ENCODE measurements around the gene DDIAS.
"Not testable (repeated sequence)": the region's sequence is repeated elsewhere in the genome, so short reads cannot be mapped to it uniquely, and the experiment has no call there.

DDIAS gene

GRCh38 chr11:82901165-82901921 is at the start of gene DDIAS:
Gene DDIAS (plus strand): TSS chr11:82901736. CDS start chr11:82914739, 13,003 bp downstream.
- H3K27ac Mint-ChIP-seq, result peak within 1 kb of the TSS; percentile 100
- H3K4me3 Mint-ChIP-seq, result peak within 1 kb of the TSS; percentile 100
- H3K9me3 Mint-ChIP-seq (ENCODE audit: low read depth), result no peaks in the 10 kb centered on the region
- H3K36me3 Mint-ChIP-seq, result peaks cover 2% of the 10 kb centered on the region
- peaks cover 56% of the 10 kb centered on the region for H3K4me1 Mint-ChIP-seq (ENCODE audit: low read depth)
- no peaks in the 10 kb centered on the region for H3K27me3 Mint-ChIP-seq

GRCh38 chr11:82854242-82854641 is 47.3 kb upstream of the DDIAS start:
- H3K9me3 Mint-ChIP-seq (ENCODE audit: low read depth), result no peaks in the 10 kb centered on the region
- H3K27me3 Mint-ChIP-seq, result no peaks in the 10 kb centered on the region
- peaks cover 3% of the 10 kb centered on the region for H3K4me1 Mint-ChIP-seq (ENCODE audit: low read depth)
- no peak overlapping the region for H3K4me3 Mint-ChIP-seq
- no peak overlapping the region for H3K27ac Mint-ChIP-seq
- peaks cover 9% of the 10 kb centered on the region for H3K36me3 Mint-ChIP-seq

- not testable (repeated sequence) for H3K27ac Mint-ChIP-seq; H3K27me3 Mint-ChIP-seq; H3K36me3 Mint-ChIP-seq; H3K4me3 Mint-ChIP-seq; H3K9me3 Mint-ChIP-seq (ENCODE audit: low read depth); H3K4me1 Mint-ChIP-seq (ENCODE audit: low read depth)
Measured at GRCh38 chr11:82854916-82855315, 46.6 kb upstream of the DDIAS start.

- H3K27ac Mint-ChIP-seq, result no peak overlapping the region
- H3K9me3 Mint-ChIP-seq (ENCODE audit: low read depth), result no peaks in the 10 kb centered on the region
- H3K36me3 Mint-ChIP-seq, result peaks cover 7% of the 10 kb centered on the region
- no peak overlapping the region for H3K4me3 Mint-ChIP-seq
- no peaks in the 10 kb centered on the region for H3K27me3 Mint-ChIP-seq
- peaks cover 3% of the 10 kb centered on the region for H3K4me1 Mint-ChIP-seq (ENCODE audit: low read depth)
Measured at GRCh38 chr11:82855616-82856015, 45.9 kb upstream of the DDIAS start.

GRCh38 chr11:82857145-82857544 is 44.4 kb upstream of the DDIAS start:
- no peaks in the 10 kb centered on the region for H3K9me3 Mint-ChIP-seq (ENCODE audit: low read depth)
- H3K4me3 Mint-ChIP-seq, result no peak overlapping the region
- H3K4me1 Mint-ChIP-seq (ENCODE audit: low read depth), result peaks cover 3% of the 10 kb centered on the region
- no peaks in the 10 kb centered on the region for H3K27me3 Mint-ChIP-seq
- H3K27ac Mint-ChIP-seq, result no peak overlapping the region
- peaks cover 7% of the 10 kb centered on the region for H3K36me3 Mint-ChIP-seq

GRCh38 chr11:82858133-82858532 is 43.4 kb upstream of the DDIAS start:
- peaks cover 7% of the 10 kb centered on the region for H3K36me3 Mint-ChIP-seq
- no peaks in the 10 kb centered on the region for H3K27me3 Mint-ChIP-seq
- no peaks in the 10 kb centered on the region for H3K9me3 Mint-ChIP-seq (ENCODE audit: low read depth)
- no peak overlapping the region for H3K4me3 Mint-ChIP-seq
- H3K27ac Mint-ChIP-seq, result no peak overlapping the region
- H3K4me1 Mint-ChIP-seq (ENCODE audit: low read depth), result peaks cover 3% of the 10 kb centered on the region

GRCh38 chr11:82858556-82859091 is 42.9 kb upstream of the DDIAS start:
- peaks cover 3% of the 10 kb centered on the region for H3K4me1 Mint-ChIP-seq (ENCODE audit: low read depth)
- H3K27me3 Mint-ChIP-seq, result no peaks in the 10 kb centered on the region
- no peak overlapping the region for H3K27ac Mint-ChIP-seq
- peaks cover 7% of the 10 kb centered on the region for H3K36me3 Mint-ChIP-seq
- no peaks in the 10 kb centered on the region for H3K9me3 Mint-ChIP-seq (ENCODE audit: low read depth)
- no peak overlapping the region for H3K4me3 Mint-ChIP-seq

GRCh38 chr11:82859750-82860149 is 41.8 kb upstream of the DDIAS start:
- H3K4me3 Mint-ChIP-seq, result no peak overlapping the region

GRCh38 chr11:82862379-82862778 is 39.2 kb upstream of the DDIAS start:
- peaks cover 3% of the 10 kb centered on the region for H3K36me3 Mint-ChIP-seq
- H3K27ac Mint-ChIP-seq, result no peak overlapping the region
- H3K27me3 Mint-ChIP-seq, result no peaks in the 10 kb centered on the region
- peaks cover 3% of the 10 kb centered on the region for H3K4me1 Mint-ChIP-seq (ENCODE audit: low read depth)
- no peak overlapping the region for H3K4me3 Mint-ChIP-seq
- H3K9me3 Mint-ChIP-seq (ENCODE audit: low read depth), result no peaks in the 10 kb centered on the region

More at GRCh38 chr11:82859750-82860149, 41.8 kb upstream of the DDIAS start:
- Mint-ChIP-seq H3K27ac (no peak overlapping the region), H3K4me1 (ENCODE audit: low read depth) (peaks cover 2% of the 10 kb centered on the region), H3K27me3 (no peaks in the 10 kb centered on the region), H3K9me3 (ENCODE audit: low read depth) (no peaks in the 10 kb centered on the region), H3K36me3 (peaks cover 7% of the 10 kb centered on the region)

GRCh38 chr11:82863209-82863608 is 38.3 kb upstream of the DDIAS start:
- Mint-ChIP-seq H3K27me3 (no peaks in the 10 kb centered on the region), H3K9me3 (ENCODE audit: low read depth) (no peaks in the 10 kb centered on the region), H3K4me1 (ENCODE audit: low read depth) (peaks cover 6% of the 10 kb centered on the region), H3K27ac (no peak overlapping the region), H3K36me3 (no peaks in the 10 kb centered on the region), H3K4me3 (no peak overlapping the region)

- no peak overlapping the region for H3K4me3 Mint-ChIP-seq
- no peak overlapping the region for H3K27ac Mint-ChIP-seq
- H3K4me1 Mint-ChIP-seq (ENCODE audit: low read depth), result peaks cover 6% of the 10 kb centered on the region
- H3K36me3 Mint-ChIP-seq, result no peaks in the 10 kb centered on the region
- H3K9me3 Mint-ChIP-seq (ENCODE audit: low read depth), result no peaks in the 10 kb centered on the region
- no peaks in the 10 kb centered on the region for H3K27me3 Mint-ChIP-seq
Measured at GRCh38 chr11:82864268-82864667, 37.3 kb upstream of the DDIAS start.

GRCh38 chr11:82865841-82866240 is 35.7 kb upstream of the DDIAS start:
- no peak overlapping the region for H3K4me3 Mint-ChIP-seq
- H3K4me1 Mint-ChIP-seq (ENCODE audit: low read depth), result peaks cover 6% of the 10 kb centered on the region
- H3K9me3 Mint-ChIP-seq (ENCODE audit: low read depth), result no peaks in the 10 kb centered on the region
- H3K27me3 Mint-ChIP-seq, result no peaks in the 10 kb centered on the region
- no peaks in the 10 kb centered on the region for H3K36me3 Mint-ChIP-seq
- no peak overlapping the region for H3K27ac Mint-ChIP-seq

GRCh38 chr11:82867495-82868082 is 33.9 kb upstream of the DDIAS start:
- Mint-ChIP-seq H3K9me3 (ENCODE audit: low read depth) (no peaks in the 10 kb centered on the region), H3K27me3 (no peaks in the 10 kb centered on the region), H3K4me1 (ENCODE audit: low read depth) (peaks cover 7% of the 10 kb centered on the region), H3K27ac (peak overlapping the region; percentile 0), H3K36me3 (no peaks in the 10 kb centered on the region), H3K4me3 (peak overlapping the region; percentile 60)

GRCh38 chr11:82869657-82870056 is 31.9 kb upstream of the DDIAS start:
- Mint-ChIP-seq H3K4me1 (ENCODE audit: low read depth) (peaks cover 24% of the 10 kb centered on the region), H3K27ac (no peak overlapping the region), H3K9me3 (ENCODE audit: low read depth) (no peaks in the 10 kb centered on the region), H3K36me3 (no peaks in the 10 kb centered on the region), H3K27me3 (no peaks in the 10 kb centered on the region), H3K4me3 (no peak overlapping the region)

- Mint-ChIP-seq H3K27ac (no peak overlapping the region), H3K36me3 (peaks cover 7% of the 10 kb centered on the region), H3K27me3 (no peaks in the 10 kb centered on the region), H3K4me1 (ENCODE audit: low read depth) (peaks cover 33% of the 10 kb centered on the region), H3K4me3 (no peak overlapping the region), H3K9me3 (ENCODE audit: low read depth) (no peaks in the 10 kb centered on the region)
Measured at GRCh38 chr11:82871646-82872045, 29.9 kb upstream of the DDIAS start.
